IMR-90 (cell line): ENCODE data around the gene CEBPG. TPM values are rescaled to one million over a fixed set of nuclear protein-coding genes. Genes with fewer than 3 reads are reported as not detected.

Experiments
- ATAC-seq: fragments of 200-7000 bp; cut with Tn5 transposase; 2 replicates; pipeline ENCODE4 v1.9.1; 2020; ENCODE audit warnings: low read depth, mild to moderate bottlenecking, moderate library complexity
- BruUV-seq: library from RNA; stranded (reverse); fragments of 400-500 nt; replicated peaks from 2 replicates; lab custom pipeline; 2021; lab: Mats Ljungman, UMichigan
- CTCF ChIA-PET: fragments of 300-600 bp; formaldehyde crosslinking; extraction: SDS; loops from one replicate; lab custom pipeline; 2021; ENCODE audit warnings: antibody characterized with exemption; lab: Yijun Ruan, JAX
- POLR2A ChIA-PET: fragments of 300-600 bp; sonication (Branson Sonifier 250); formaldehyde crosslinking; loops from one replicate; lab custom pipeline; 2022; ENCODE audit warnings: antibody characterized with exemption; ENCODE audit not compliant: unreplicated experiment; lab: Charles Lee
- DNase-seq: peaks from one replicate; pipeline ENCODE4 v3.0.0; 2013
- H2AFZ ChIP-seq: replicated peaks from 2 replicates; pipeline ENCODE3; 2013; ENCODE audit warnings: low read length, mild to moderate bottlenecking; ENCODE audit not compliant: poor library complexity
- H2AK5ac ChIP-seq: 2 replicates; pipeline ENCODE4 v1.6.1; 2013; ENCODE audit warnings: low read depth, low read length, inconsistent platforms
- H2AK9ac ChIP-seq: replicated peaks from 2 replicates; pipeline ENCODE3; 2013; ENCODE audit warnings: mild to moderate bottlenecking, low read depth, low read length, moderate library complexity; ENCODE audit not compliant: poor library complexity
- H2BK120ac ChIP-seq: 2 replicates; pipeline ENCODE4 v1.6.1; 2013; ENCODE audit warnings: low read depth, low read length, inconsistent platforms
- H2BK15ac ChIP-seq: 3 replicates; pipeline ENCODE4 v1.6.1; 2013; ENCODE audit warnings: low read depth, low read length, inconsistent platforms
- H2BK20ac ChIP-seq: 2 replicates; pipeline ENCODE4 v1.6.1; 2013; ENCODE audit warnings: low read depth, mild to moderate bottlenecking, inconsistent platforms, low read length, moderate library complexity
- H2BK5ac ChIP-seq: 2 replicates; pipeline ENCODE4 v1.6.1; 2013; ENCODE audit warnings: mild to moderate bottlenecking, low read depth, low read length, inconsistent platforms; ENCODE audit not compliant: poor library complexity, severe bottlenecking
- H3K14ac ChIP-seq: replicated peaks from 2 replicates; pipeline ENCODE4 v1.6.1; 2013; ENCODE audit warnings: low read depth, low read length, inconsistent platforms
- H3K18ac ChIP-seq: 2 replicates; pipeline ENCODE4 v1.6.1; 2013; ENCODE audit warnings: low read depth, low read length, control low read depth
- H3K23ac ChIP-seq: 2 replicates; pipeline ENCODE4 v1.6.1; 2013; ENCODE audit warnings: low read depth, low read length, inconsistent platforms
- H3K27ac ChIP-seq: 2 replicates; pipeline ENCODE4 v1.5.1; 2013; ENCODE audit warnings: mild to moderate bottlenecking, control low read depth, low read length; ENCODE audit not compliant: insufficient read depth
- H3K27me3 ChIP-seq: 2 replicates; pipeline ENCODE4 v1.6.1; 2013; ENCODE audit warnings: low read length; ENCODE audit not compliant: control insufficient read depth, insufficient read depth
- H3K36me3 ChIP-seq: 2 replicates; pipeline ENCODE4 v1.6.1; 2013; ENCODE audit warnings: low read length, mixed read lengths; ENCODE audit not compliant: control insufficient read depth, insufficient read depth
- H3K4ac ChIP-seq: 2 replicates; pipeline ENCODE4 v1.6.1; 2013; ENCODE audit warnings: low read depth, low read length, inconsistent platforms
- H3K4me1 ChIP-seq: 2 replicates; pipeline ENCODE4 v1.6.1; 2013; ENCODE audit warnings: low read length, mixed read lengths; ENCODE audit not compliant: control insufficient read depth, insufficient read depth
- H3K4me2 ChIP-seq: 2 replicates; pipeline ENCODE4 v1.6.1; 2013; ENCODE audit warnings: low read depth, mild to moderate bottlenecking, control low read depth, low read length, moderate library complexity
- H3K4me3 ChIP-seq: 2 replicates; pipeline ENCODE4 v1.5.1; 2013; ENCODE audit warnings: low read depth, mild to moderate bottlenecking, control low read depth, low read length, moderate library complexity; ENCODE audit not compliant: insufficient read depth
- H3K56ac ChIP-seq: 2 replicates; pipeline ENCODE4 v1.6.1; 2013; ENCODE audit warnings: low read length, inconsistent platforms; ENCODE audit not compliant: insufficient read depth; ENCODE audit errors: extremely low read depth
- H3K79me1 ChIP-seq, 2 experiments: 2 replicates each; pipeline ENCODE4 v1.6.1; 2013; ENCODE audit warnings: low read length in 2 of 2, inconsistent platforms in 1 of 2, low read depth in 1 of 2
- H3K9ac ChIP-seq: 2 replicates; pipeline ENCODE4 v1.6.1; 2013; ENCODE audit warnings: low read depth, low read length, control low read depth
- H3K9me1 ChIP-seq: 2 replicates; pipeline ENCODE4 v1.6.1; 2013; ENCODE audit warnings: low read length, inconsistent platforms; ENCODE audit not compliant: insufficient read depth
- H3K9me3 ChIP-seq: 2 replicates; pipeline ENCODE4 v1.6.1; 2013; ENCODE audit warnings: low read length; ENCODE audit not compliant: control insufficient read depth, insufficient read depth
- H4K20me1 ChIP-seq: 2 replicates; pipeline ENCODE4 v1.6.1; 2013; ENCODE audit warnings: low read length, inconsistent platforms; ENCODE audit not compliant: insufficient read depth
- H4K5ac ChIP-seq: 2 replicates; pipeline ENCODE4 v1.6.1; 2013; ENCODE audit warnings: mild to moderate bottlenecking, low read depth, low read length, control low read depth
- H4K8ac ChIP-seq, 2 experiments: 2 replicates each; pipeline ENCODE4 v1.6.1; 2013; ENCODE audit warnings: low read depth in 2 of 2, low read length in 2 of 2, control low read depth in 1 of 2, inconsistent platforms in 1 of 2
- H4K91ac ChIP-seq: 2 replicates; pipeline ENCODE4 v1.6.1; 2013; ENCODE audit warnings: low read depth, low read length, inconsistent platforms; ENCODE audit not compliant: insufficient read depth
- BHLHE40 ChIP-seq: fragments of 150-350 bp; IDR thresholded peaks from 2 replicates; pipeline ENCODE4 v1.6.1; 2016; ENCODE audit warnings: mild to moderate bottlenecking, low read depth, low read length
- CEBPB ChIP-seq: IDR thresholded peaks from 2 replicates; pipeline ENCODE4 v1.6.1; 2012; ENCODE audit warnings: low read depth, low read length, improper control_type of control experiment
- RFX5 ChIP-seq: IDR thresholded peaks from 2 replicates; pipeline ENCODE4 v1.8.0; 2012; ENCODE audit warnings: low read depth, mild to moderate bottlenecking, low read length, moderate library complexity
- dilution Hi-C: fragments of 300-500 bp; cut with HindIII; formaldehyde crosslinking; loops from one replicate; pipeline ENCODE4 v1.14.3; 2018; ENCODE audit warnings: low sequenced_read_pairs; ENCODE audit not compliant: unreplicated experiment
- in situ Hi-C: fragments of 300-500 bp; cut with MboI; formaldehyde crosslinking; loops from 3 replicates; pipeline ENCODE4 v1.14.3; 2019; ENCODE audit warnings: low sequenced_read_pairs, inconsistent platforms, mixed read lengths
- intact Hi-C: fragments of 100-400 bp; cut with micrococcal nuclease; formaldehyde crosslinking; loops from 2 replicates; pipeline ENCODE4 v1.10.0; 2022
- polyA plus RNA-seq, 3 experiments: library from polyadenylated mRNA; depleted of rRNA; stranded (reverse); fragments of >200 nt; gene quantifications; 2 replicates each; pipeline ENCODE4 v1.2.3, GENCODE V29; 2012; ENCODE audit warnings: low replicate concordance in 1 of 3
- total RNA-seq: library from RNA; depleted of rRNA; stranded (reverse); fragments of >200 nt; gene quantifications from 2 replicates; pipeline ENCODE4 v1.2.3, GENCODE V29; 2012

Gene CEBPG
- total and polyA plus RNA-seq, 2 of the 4 experiments (the other 2 are of a cell fraction), result 9.2 to 14.3 TPM

GRCh38 chr19:33346665-33347064 is 26.8 kb upstream of the CEBPG start:
- H3K18ac ChIP-seq, result no peak overlapping the region
- intact Hi-C loops (no loop called here), dilution Hi-C loops (no loop called here), in situ Hi-C loops (no loop called here)
- H3K79me1 ChIP-seq, result no peaks in the 10 kb centered on the region
- no peak overlapping the region for H4K5ac ChIP-seq
- H3K14ac ChIP-seq, result no peak overlapping the region
- H2BK120ac ChIP-seq, result no peak overlapping the region
- ChIA-PET CTCF (interaction anchor here (0.6 kb wide), 1 partner anchor 432 kb away, joined by 3 read pairs; no protein-coding TSS in a partner anchor), POLR2A (no interaction called here)
- no peak overlapping the region for H2BK15ac ChIP-seq
- H3K27me3 ChIP-seq, result peaks cover 5% of the 10 kb centered on the region
- no peaks in the 10 kb centered on the region for H4K20me1 ChIP-seq
- BruUV-seq, result no TSS peak
- H3K36me3 ChIP-seq, result no peaks in the 10 kb centered on the region
- H3K27ac ChIP-seq, result no peak overlapping the region
- H3K9me1 ChIP-seq, result no peaks in the 10 kb centered on the region
- no peak overlapping the region for H4K91ac ChIP-seq
- no peak overlapping the region for H2BK20ac ChIP-seq
- no peak overlapping the region for H3K9ac ChIP-seq
- TF ChIP-seq BHLHE40 (no peak), RFX5 (no peak), CEBPB (peak; percentile 30)
- no peak for ATAC-seq
- H3K4ac ChIP-seq, result no peak overlapping the region
- H3K4me3 ChIP-seq, result no peak overlapping the region
- no peak for DNase-seq
- H2BK5ac ChIP-seq, result no peak overlapping the region
- H3K56ac ChIP-seq, result no peak overlapping the region
- no peak overlapping the region for H3K4me2 ChIP-seq
- H2AK9ac ChIP-seq, result no peak overlapping the region
- H3K23ac ChIP-seq, result no peak overlapping the region
- H4K8ac ChIP-seq, result no peak overlapping the region
- H3K9me3 ChIP-seq, result no peaks in the 10 kb centered on the region
- no peaks in the 10 kb centered on the region for H3K4me1 ChIP-seq
- H2AFZ ChIP-seq, result no peak overlapping the region
- H2AK5ac ChIP-seq, result no peak overlapping the region
